Spinal cord (tissue), 10 donors: ENCODE results near the gene TOMM5. TPM values are rescaled to one million over a fixed set of nuclear protein-coding genes. Genes with fewer than 3 reads are reported as not detected.

Experiments
- DNase-seq, 6 donors: peaks; one replicate each; pipeline versions ENCODE4 v3.0.0 to v3.0.0-alpha.2; 2013 to 2015; ENCODE audit warnings: low spot score in 6 of 6, low read depth in 4 of 6
- H3K27ac ChIP-seq: one replicate; pipeline ENCODE4 v1.5.1; 2013; ENCODE audit warnings: low read depth, low read length, control low read depth
- H3K27me3 ChIP-seq: one replicate; pipeline ENCODE4 v1.6.1; 2013; ENCODE audit warnings: low read length; ENCODE audit not compliant: control insufficient read depth, insufficient read depth
- H3K36me3 ChIP-seq: one replicate; pipeline ENCODE4 v1.6.1; 2013; ENCODE audit warnings: low read length; ENCODE audit not compliant: control insufficient read depth, insufficient read depth
- H3K4me1 ChIP-seq: one replicate; pipeline ENCODE4 v1.6.1; 2013; ENCODE audit warnings: low read length; ENCODE audit not compliant: control insufficient read depth, insufficient read depth
- H3K4me3 ChIP-seq: one replicate; pipeline ENCODE4 v1.5.1; 2013; ENCODE audit warnings: low read depth, low read length, control low read depth
- H3K9me3 ChIP-seq: one replicate; pipeline ENCODE4 v1.6.1; 2013; ENCODE audit warnings: low read length; ENCODE audit not compliant: control insufficient read depth, insufficient read depth
- WGBS: methylation state at CpG from one replicate; pipeline ENCODE4 v1.1.5; 2013; ENCODE audit warnings: missing lambda C conversion rate; ENCODE audit not compliant: insufficient coverage; 5-methylcytosine and 5-hydroxymethylcytosine counted together
- polyA plus RNA-seq, 2 donors: library from polyadenylated mRNA; unstranded; fragments of 120-200 nt; gene quantifications; one replicate each; pipeline ENCODE4 v1.2.1, GENCODE V29; 2013; ENCODE audit not compliant: insufficient read length in 2 of 2
- total RNA-seq, 2 donors: library from RNA; depleted of rRNA in 1 of 2; stranded (reverse); fragments of 120-200 nt in 1 of 2; fragments of >200 nt in 1 of 2; gene quantifications; one replicate each; pipeline versions ENCODE4 v1.2.3 to v1.2.4, GENCODE V29; 2013 to 2014
- donor health status: healthy.

The TOMM5 gene
- total and polyA plus RNA-seq, 4 donors, result 99.8 to 130 (median 110) TPM

DNA sequence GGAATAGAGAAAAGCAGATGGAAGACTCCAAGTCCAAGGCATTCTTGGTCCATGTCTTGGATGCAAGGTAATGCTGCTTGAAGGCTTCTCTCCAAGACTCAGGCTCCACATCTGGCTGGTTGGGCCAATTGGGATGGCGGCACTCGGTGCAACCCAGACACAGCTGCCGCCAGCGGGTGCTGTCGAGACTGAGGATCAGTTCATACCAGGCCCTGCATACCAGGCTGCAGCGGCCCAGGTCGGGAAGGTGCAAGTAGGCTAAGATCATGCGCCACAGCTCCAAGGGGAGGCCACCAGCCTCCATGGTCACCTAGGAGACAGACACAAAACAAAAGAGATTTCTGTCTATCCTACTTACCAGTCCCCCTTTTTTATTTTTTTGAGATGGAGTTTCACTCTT is 50.9 kb downstream of the TOMM5 start:
- no peak for DNase-seq
- H3K9me3 ChIP-seq, result no peaks in the 10 kb centered on the region
- H3K27me3 ChIP-seq, result no peaks in the 10 kb centered on the region
- no peaks in the 10 kb centered on the region for H3K4me1 ChIP-seq
- no peak overlapping the region for H3K4me3 ChIP-seq
- 89% methylated on average over 7 of the region's 8 CpGs for WGBS
- H3K27ac ChIP-seq, result no peak overlapping the region
- H3K36me3 ChIP-seq, result peaks cover 37% of the 10 kb centered on the region

DNA sequence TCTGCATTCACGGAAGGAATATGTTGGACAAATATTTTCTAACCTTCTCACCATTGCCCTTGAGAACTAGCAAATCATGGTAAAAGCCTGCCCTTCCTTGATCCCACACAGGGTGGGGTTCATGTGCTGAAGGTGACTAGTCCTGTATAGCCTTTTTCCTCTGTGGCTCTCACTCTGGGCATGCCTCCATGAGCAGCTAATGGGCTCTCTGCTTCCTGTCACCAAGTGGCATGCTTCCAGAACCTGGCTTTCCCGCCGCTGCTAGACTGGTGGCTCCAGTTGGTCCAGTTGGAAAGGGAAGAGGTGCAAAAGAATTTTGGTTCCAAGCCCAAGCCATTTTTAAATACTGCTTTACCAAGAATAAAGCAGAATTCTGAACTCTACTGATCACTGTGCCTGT is 51.8 kb downstream of the TOMM5 start:
- Histone ChIP-seq H3K27ac (no peak overlapping the region), H3K9me3 (no peaks in the 10 kb centered on the region), H3K27me3 (no peaks in the 10 kb centered on the region), H3K36me3 (peaks cover 42% of the 10 kb centered on the region), H3K4me3 (no peak overlapping the region), H3K4me1 (no peaks in the 10 kb centered on the region)
- no CpG with 5 or more reads among the region's 3 CpGs for WGBS
- peak in 1 of 6 donors; percentile 22 for DNase-seq

DNA sequence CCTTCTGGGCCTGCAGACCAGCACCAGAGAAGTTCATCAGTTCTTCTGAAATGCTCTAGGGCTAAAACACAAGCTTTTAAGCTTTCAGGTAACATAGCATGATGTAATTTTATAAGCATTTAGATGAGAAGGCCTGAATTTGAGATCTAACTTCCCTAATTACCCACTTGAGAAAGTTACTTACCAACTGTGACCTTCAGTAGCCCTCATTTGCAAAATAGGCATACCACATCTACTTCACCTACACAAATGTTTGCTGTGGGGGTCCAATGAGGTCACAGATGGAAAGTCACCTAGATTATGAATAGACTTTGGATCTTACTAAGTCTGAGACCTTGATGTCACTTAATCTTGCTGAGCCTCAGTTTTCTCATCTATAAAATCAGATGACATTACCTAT is 52.8 kb downstream of the TOMM5 start:
- Histone ChIP-seq H3K9me3 (no peaks in the 10 kb centered on the region), H3K4me3 (no peak overlapping the region), H3K27ac (no peak overlapping the region), H3K4me1 (no peaks in the 10 kb centered on the region), H3K36me3 (peaks cover 47% of the 10 kb centered on the region), H3K27me3 (no peaks in the 10 kb centered on the region)
- DNase-seq, result no peak

Other genes with a start within 250 kb of the TOMM5 start
- gene GRHPR, start 169.9 kb downstream of the TOMM5 start, total RNA-seq, result 100 to 1,000 TPM in 1 of 2 donors, 10 to 100 TPM in 1; 68.6 to 157 TPM
- 100 to 1,000 TPM; 132 to 141 TPM for gene GRHPR, start 169.9 kb downstream of the TOMM5 start, polyA plus RNA-seq
- 10 to 100 TPM; 16.2 to 20.8 TPM for gene ZBTB5, start 127.1 kb downstream of the TOMM5 start, total RNA-seq
- gene ZBTB5, start 127.1 kb downstream of the TOMM5 start, polyA plus RNA-seq, result 10 to 100 TPM; 19.7 to 20.4 TPM
- 10 to 100 TPM; 26.4 to 26.7 TPM for gene POLR1E, start 106.6 kb downstream of the TOMM5 start, total RNA-seq
- 10 to 100 TPM; 21.7 to 23.5 TPM for gene POLR1E, start 106.6 kb downstream of the TOMM5 start, polyA plus RNA-seq
- gene FBXO10, start 16.2 kb downstream of the TOMM5 start, total RNA-seq, result 10 to 100 TPM; 15.3 to 17.2 TPM
- gene FBXO10, start 16.2 kb downstream of the TOMM5 start, polyA plus RNA-seq, result 10 to 100 TPM; 17.4 to 23.4 TPM
- gene FRMPD1, start 58.4 kb upstream of the TOMM5 start, total RNA-seq, result 1 to 10 TPM; 2.7 to 8.9 TPM
- 1 to 10 TPM; 5.4 to 6.1 TPM for gene FRMPD1, start 58.4 kb upstream of the TOMM5 start, polyA plus RNA-seq
- gene TRMT10B, start 161.2 kb upstream of the TOMM5 start, total RNA-seq, result 1 to 10 TPM; 4.8 to 7.9 TPM
- gene TRMT10B, start 161.2 kb upstream of the TOMM5 start, polyA plus RNA-seq, result 10 to 100 TPM; 15.5 to 22.5 TPM
- 10 to 100 TPM; 33.9 to 41.7 TPM for gene EXOSC3, start 192.5 kb upstream of the TOMM5 start, total RNA-seq
- 10 to 100 TPM; 24.3 to 28.0 TPM for gene EXOSC3, start 192.5 kb upstream of the TOMM5 start, polyA plus RNA-seq
- gene DCAF10, start 208.2 kb upstream of the TOMM5 start, total RNA-seq, result 10 to 100 TPM; 19.1 to 31.0 TPM
- gene DCAF10, start 208.2 kb upstream of the TOMM5 start, polyA plus RNA-seq, result 10 to 100 TPM; 22.3 to 24.2 TPM